ENCODE measurements around the gene RNF167. TPM values are rescaled to one million over a fixed set of nuclear protein-coding genes. Genes with fewer than 3 reads are reported as not detected.

RNF167 gene
- polyA plus RNA-seq, 1 donor from 2014 or later: 64.1 TPM

- Histone ChIP-seq H3K27me3 (ENCODE audit: insufficient read depth, low read depth, low read length) (no peaks in the 10 kb centered on the region), H3K9ac (ENCODE audit: low read length) (no peak overlapping the region)
These were observed 33.4 kb downstream of the RNF167 start for GRCh38 chr17:4973256-4974114.

More at GRCh38 chr17:4973256-4974114, 33.4 kb downstream of the RNF167 start:
- Histone ChIP-seq H3K79me2 (replicated peaks; ENCODE audit: insufficient read depth, low read length) (no peaks in the 10 kb centered on the region), H3K4me3 (ENCODE audit: low read length) (no peak overlapping the region), H3K4me2 (ENCODE audit: low read length) (no peak overlapping the region), H3F3A (ENCODE audit: insufficient read depth, low read length, poor library complexity, severe bottlenecking) (no peaks in the 10 kb centered on the region), H3K9me3 (ENCODE audit: low read length) (no peaks in the 10 kb centered on the region), H2AFZ (ENCODE audit: low read depth, low read length) (no peak overlapping the region), H4K20me1 (ENCODE audit: insufficient read depth) (no peaks in the 10 kb centered on the region), H3K9me2 (ENCODE audit: insufficient read depth, low read length) (no peaks in the 10 kb centered on the region), H3K36me3 (ENCODE audit: insufficient read depth, low read length) (no peaks in the 10 kb centered on the region), H3K27ac (ENCODE audit: low read length) (no peak overlapping the region)
- TF ChIP-seq TAF1 (IDR thresholded peaks at IDR 0.05; ENCODE audit: low read depth) (no peak), POLR2AphosphoS5 (IDR thresholded peaks at IDR 0.05) (no peak), RAD21 (conservative IDR thresholded peaks at IDR 0.05) (no peak), CTCF (IDR thresholded peaks at IDR 0.05; ENCODE audit: poor library complexity, severe bottlenecking) (no peak), EP300 (conservative IDR thresholded peaks at IDR 0.05; ENCODE audit: poor library complexity, severe bottlenecking) (no peak), REST (IDR thresholded peaks at IDR 0.05; ENCODE audit: borderline replicate concordance) (no peak), MXI1 (conservative IDR thresholded peaks at IDR 0.05; ENCODE audit: poor library complexity, severe bottlenecking) (no peak), EZH2 (IDR thresholded peaks at IDR 0.05; ENCODE audit: borderline replicate concordance, insufficient read depth, low read length, poor library complexity, severe bottlenecking) (no peak), SMC3 (conservative IDR thresholded peaks at IDR 0.05; ENCODE audit: poor library complexity) (no peak)
